GM20431 (cell line): Measurements from ENCODE around the gene DENND11.
"Not testable (repeated sequence)": the region's sequence is repeated elsewhere in the genome, so short reads cannot be mapped to it uniquely, and the experiment has no call there.

Experiments
- in situ Hi-C: fragments of 300-500 bp; cut with MseI, MboI; formaldehyde crosslinking; loops from one replicate; pipeline ENCODE4 v1.15.0; 2020; ENCODE audit warnings: low sequenced_read_pairs; ENCODE audit not compliant: unreplicated experiment

Gene DENND11

DNA sequence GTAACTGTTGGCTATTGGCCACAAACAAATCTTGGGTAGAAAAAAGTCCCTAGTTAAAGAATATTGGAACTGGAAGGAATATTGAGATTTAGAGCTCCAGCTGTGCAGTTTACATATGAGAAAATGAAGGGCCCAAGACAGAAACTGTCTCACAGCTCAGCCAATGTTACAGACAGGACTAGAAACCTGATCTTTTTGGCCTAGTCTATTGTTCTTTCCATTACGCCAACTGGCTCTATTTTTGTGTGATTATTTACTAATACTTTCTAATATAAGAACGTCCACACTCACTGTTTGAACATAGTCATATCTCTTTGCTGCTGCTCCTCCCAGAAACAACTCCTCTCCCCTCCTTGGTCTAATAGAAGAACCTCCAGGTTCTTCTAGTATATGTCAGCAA lies 7.4 kb upstream of the DENND11 start:
- in situ Hi-C loops = no loop called here

DNA sequence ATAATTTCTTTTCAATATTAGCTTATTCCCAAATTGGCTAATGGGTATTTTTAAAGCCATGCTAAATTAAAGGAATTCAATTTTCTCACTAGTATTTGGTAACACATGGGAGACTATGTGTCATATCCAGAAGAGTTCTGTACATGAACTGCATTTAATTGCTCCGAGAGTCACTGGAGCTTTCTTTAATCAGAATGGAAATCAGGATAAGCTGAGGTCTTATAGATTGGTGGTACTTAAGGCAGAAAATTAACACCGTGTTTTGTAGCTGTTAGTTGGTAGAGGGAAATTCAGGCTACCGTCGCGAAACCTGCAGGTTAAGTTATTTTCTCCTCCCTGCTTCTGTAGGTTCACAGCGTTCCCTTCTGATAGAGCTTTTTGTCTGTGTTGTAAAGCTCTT lies 6.4 kb upstream of the DENND11 start, which contains the start of gene WEE2:
Gene WEE2, plus strand, starts transcription at position 3 of the 400 bp plus-strand sequence. CDS start 406 bp downstream, outside the sequence.
- in situ Hi-C loops = no loop called here

DNA sequence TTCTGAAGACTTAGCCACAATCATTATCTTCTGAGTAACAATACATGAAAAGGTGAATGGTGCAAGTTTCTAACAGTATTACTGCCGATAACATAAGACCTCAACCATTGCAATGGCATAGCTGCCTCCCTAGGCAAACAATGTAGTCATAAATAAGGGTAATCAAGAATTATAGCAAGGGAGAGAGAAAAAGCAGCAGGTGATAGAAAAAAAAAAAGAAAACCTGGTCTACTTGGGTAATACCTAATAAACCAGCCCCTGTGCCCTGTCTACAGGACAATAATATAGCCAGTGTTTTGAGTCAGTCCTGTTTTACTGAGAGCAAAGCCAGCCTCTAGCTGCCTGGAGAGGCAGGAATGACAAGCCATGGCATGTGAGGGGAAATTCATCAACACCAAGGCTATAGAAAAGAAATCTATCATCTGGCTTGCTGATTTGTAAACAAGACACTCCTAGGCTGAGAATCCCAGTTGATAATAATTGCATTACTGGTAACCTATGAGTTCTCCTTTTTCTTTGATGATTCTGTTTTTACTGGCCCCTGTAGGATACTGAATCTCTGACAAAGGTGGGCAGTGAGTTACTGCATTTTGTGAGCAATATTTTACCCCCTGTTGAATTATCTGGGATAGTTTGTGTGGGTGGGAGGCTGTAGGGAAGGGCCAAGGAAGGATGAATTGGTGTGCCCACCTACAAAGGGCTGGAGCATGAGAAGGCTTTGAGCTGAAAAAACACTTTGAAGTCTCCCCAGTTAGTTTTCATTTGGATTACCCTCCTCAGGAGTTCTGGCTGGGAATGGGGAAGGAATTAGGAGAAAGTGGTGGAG lies 4.5 kb upstream of the DENND11 start:
- in situ Hi-C loops = no loop called here

DNA sequence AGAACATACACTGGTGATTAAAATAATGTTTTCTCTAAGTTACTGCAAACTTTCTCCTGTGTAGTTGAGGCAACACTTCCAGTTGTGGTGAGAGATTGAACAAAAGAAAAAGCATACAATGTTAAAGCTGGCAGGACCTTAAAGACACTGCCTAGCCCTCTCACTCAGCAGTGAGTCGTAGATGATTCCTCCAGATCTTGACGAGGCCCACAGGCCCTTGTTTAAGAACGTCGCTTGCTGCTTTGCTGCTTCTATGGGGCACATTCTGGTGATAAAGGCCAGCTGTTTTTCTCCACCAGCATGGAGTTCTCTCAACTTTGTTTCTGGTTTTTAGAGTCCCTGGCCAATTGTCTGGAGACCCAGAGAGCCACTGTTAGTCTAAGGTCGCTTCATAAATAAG lies 2.8 kb upstream of the DENND11 start:
- in situ Hi-C loops = no loop called here

DNA sequence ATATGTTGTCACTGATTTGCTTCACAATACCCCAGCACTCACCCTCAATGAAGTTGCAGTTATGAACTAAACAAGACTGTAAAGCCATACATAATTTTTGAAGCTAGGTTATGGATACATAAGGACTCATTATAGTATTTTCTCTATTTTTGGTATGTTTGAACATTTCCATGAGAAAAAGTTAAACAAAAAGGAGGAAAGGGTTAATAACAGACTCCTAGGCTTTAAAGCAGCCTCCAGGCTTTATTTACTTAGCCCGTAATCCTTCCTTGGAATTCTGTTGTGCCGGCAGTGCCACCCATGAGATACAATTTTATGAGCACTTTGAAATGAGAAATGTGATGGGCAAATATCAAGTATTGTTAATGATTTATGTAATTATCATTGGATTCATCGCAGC lies 2.1 kb upstream of the DENND11 start:
- in situ Hi-C loops = no loop called here

DNA sequence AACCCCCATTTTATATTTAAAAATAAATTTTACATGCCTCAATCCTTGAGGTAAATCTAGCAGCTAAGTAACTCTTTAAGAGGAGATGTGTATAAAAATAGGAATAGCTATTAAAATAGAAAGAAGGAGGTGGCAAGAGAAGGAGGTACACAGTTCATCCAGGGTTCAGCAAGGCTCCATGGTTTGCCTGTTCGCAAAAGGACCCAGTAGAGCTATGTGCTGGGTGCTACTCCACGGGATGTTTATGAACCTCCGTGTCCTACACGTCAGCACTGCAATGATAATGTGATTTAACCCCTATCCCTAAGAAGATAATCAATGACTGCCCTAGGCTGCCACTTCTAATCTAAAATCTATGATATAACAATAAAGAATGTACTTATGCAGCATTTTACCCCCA lies 926 bp upstream of the DENND11 start:
- in situ Hi-C loops = no loop called here

DNA sequence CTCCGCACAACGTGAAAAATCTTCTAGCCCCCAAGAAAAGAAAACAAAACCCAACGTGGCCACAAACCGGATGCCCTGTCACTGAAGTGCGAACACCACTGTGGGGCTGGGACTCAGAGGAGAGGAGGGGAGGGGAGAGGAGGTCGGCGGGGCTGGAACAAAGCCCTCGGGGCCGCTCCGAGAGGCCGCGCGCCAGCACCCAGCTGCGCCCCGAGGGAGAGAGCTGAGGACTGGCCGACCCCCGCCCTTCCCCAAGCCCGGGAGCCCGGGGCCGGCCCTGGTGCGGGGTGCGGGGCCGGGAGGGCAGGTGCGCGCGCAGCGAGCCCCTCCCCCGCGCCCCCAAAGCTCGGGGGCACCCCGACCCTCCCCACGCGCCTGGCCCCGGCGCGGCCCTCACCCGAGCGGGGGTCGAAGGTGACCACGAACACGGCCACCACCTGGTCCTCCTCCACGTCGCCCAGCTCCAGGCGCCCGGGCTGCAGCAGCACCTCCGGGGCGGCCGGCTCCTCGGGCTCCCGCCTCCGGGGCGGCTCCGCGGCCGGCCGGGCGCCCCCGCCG lies 398 bp downstream of the DENND11 start:
- in situ Hi-C loops = no loop called here

DNA sequence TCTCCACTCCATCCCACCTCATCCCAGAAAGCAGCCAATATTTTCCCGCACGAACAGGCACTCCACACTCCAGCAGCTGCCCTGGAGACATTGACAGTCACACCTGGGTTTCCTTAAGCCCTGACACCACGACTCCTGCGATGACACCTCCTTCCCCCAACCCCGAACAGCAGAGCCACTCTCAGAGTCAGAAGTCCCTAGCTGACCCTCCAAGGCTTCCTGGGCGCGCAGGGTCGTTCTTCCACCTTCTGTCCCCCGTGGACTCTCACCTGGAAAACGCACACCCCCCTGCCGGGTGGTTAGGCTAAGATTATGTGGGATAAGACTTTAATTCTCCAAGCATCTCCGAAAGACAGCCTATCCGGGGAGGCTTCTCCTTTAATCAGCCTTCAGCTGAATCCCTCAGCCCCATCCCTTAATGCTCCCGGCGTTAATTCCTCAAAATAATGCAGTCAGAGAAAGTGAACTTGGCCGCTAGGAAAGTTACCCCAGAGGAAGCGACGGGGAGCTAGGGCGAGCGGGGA lies 1.1 kb downstream of the DENND11 start:
- in situ Hi-C loops = no loop called here

DNA sequence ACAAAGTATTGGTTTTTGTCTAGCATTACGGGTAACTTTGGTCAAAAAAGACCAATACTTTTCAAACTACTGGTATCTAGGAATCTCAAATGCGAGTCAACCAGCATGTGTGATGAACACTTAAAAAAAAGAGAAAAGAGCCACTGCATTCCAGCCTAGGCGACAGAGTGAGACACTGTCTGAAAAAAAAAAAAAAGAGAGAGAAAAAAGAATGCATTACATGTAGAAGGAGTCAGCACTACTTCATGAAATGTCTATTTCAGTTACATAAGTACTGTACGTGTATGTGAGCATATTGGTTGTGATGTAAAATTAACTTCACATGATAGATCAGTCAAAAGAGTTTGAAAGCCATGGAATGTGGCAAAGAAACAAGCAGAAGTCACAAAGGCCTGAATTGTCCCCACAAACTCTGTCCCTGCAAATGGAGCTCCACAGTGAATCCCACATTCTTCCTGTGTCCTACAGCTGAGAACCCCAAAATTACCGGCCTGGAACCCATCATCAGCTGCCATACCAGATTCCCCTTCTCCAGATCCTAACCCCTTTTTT lies 1.6 kb downstream of the DENND11 start:
- in situ Hi-C loops = no loop called here

DNA sequence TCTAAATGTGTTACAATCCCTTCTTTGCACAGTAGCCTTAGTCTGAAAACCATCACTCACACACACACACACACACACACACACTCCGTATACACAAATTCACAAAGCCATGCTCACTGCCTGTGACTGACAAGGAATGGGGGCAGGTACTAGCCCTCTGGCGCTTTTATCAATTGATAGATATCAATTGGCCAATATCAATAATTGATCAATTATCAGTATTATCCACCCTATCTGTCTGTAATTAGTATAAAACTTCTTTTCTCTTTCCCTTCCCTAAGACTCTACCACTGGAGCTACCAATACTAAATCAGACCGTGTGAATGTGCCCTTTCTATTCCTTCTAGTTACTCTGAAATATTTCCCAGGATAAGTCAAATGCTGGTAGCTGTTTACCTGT lies 2.1 kb downstream of the DENND11 start:
- in situ Hi-C loops = no loop called here

DNA sequence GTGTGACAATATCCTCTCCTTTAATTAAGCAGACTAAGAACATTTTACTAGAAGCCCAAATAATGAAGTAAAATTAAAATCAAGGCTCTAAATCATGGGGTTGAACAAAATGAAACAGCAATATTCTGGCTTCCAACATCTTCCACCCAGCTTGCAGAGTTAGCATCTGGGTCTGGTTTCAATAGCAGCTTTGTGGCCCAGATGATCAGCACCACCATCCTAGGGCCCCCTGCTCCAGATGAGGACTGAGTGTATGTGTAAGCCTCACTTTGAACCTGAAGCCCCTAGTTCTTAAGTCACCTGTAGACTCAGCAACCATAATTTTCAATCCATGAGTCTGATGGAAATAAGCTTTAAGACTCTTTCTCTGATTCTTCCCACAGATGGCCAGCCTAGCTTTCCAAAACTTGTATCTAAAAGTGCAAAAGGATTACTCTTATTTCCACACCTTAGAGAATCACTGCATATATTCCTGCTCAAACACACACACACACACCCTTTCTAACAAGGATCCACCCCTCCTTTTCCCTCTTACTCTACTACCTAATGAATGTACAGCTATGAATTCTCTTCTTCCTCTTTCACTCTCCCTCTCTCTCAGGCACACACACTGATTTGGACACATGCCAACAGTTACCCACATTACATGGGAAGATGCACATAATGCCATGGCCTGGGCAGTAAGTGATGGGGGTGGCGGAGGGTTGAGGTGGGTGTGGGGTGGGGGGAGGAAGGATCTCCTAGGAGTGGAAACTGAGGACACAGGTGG lies 3.5 kb downstream of the DENND11 start:
- in situ Hi-C loops = no loop called here

DNA sequence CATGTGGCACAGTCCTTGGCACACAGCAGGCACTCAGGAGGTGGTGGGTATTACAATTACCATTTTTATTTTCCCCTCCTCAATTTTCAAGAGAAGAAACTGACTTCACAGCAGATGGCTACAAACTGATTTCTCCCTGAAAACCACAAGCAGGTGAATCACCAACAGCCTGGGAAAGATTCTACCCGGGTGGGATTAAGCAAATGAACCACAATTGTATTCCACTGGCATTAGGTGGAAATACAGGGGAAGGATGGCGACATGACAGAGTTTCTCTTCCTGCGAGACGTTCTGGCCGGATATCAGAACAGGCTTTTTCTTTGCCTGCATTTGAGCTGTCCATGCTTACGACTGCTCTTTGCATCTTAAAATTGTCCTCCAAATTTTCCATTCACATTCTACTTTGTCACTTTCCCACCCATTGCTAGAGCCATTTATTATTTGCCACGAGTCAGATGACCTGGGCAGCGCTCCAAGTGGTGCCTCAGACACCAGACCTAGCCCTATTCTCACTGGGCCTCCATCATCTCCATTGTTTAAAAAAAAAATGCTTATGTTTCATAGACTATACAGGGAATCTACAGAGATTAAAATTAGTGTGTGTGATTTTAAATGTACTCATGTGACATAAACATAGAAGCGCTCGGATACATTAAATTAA lies 4.6 kb downstream of the DENND11 start:
- in situ Hi-C loops = no loop called here

DNA sequence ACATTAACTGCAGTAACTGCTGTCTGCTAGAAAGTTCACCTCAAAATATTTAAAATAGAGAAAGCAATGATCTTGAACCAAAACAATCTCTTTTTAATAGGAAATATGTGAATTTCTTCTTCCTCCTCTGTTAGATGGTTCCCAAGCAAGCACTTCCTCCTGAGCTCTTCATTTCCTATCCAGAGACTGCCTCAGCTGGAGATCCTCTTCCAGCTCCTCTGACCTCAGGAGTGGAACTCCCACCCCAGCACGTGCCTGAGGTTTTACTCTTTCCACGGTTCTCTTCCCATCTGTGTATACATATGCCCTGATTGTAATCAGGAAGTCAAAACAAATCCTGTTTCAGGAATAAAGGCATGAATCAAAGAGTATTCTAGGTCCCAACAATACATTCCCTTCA lies 5.6 kb downstream of the DENND11 start:
- in situ Hi-C loops = no loop called here

DNA sequence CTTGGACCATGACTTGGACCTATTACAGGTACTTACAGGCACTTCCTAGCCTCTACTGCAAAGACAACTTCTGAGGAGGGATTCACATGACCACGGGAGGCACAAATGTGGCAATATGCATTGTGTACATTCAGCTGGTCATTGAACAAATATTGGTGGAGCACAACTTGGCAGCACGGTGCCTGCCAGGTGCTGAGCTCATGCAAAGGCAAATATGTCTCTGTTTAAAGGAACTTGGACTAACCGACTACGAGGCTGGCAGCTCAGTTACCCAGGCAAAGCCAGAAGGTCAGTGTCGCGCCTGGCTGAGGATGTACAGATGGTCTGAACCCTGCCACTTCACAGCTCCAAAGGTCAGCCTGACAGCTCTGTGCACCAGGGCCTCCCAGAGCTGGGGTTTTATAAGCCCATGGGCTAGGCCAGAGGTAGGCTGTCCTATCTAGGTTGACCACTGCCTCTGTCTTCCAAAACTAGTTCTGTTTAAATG lies 6.1 kb downstream of the DENND11 start:
- in situ Hi-C loops = no loop called here

DNA sequence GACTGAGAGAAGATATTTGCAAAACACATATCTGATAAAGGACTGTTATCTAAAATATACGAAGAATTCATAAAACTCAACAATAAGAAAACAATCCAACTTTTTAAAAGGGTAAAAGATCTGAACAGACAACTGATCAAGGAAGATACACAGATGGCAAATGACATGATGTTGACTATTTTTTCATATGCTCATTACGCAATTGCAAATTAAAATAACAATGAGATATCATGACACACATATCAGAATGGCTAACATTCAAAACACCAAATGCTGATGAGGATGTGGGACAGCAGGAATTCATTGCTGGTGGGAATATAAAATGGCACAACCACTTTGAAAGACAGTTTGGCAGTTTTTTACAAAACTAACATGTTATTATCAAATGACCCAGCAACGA lies 8.9 kb downstream of the DENND11 start:
- in situ Hi-C loops = no loop called here

DNA sequence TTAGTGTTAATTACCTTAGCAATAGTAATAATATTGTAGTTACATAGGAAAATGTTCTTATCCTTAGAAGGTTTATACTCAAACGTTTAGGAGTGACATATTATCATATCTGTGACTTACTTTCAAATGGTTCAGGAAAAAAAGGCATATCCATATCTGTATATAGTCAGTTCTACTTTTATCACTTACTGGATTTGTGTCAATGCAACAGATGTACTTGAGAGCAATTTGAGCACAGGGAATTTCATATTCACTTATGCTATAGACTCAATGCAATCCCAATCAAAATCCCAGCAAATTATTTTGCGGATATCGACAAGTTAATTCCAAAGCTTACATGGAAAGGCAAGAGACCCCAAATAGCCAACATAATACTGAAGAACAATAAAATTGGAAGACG lies 10.0 kb downstream of the DENND11 start:
- in situ Hi-C loops = no loop called here

DNA sequence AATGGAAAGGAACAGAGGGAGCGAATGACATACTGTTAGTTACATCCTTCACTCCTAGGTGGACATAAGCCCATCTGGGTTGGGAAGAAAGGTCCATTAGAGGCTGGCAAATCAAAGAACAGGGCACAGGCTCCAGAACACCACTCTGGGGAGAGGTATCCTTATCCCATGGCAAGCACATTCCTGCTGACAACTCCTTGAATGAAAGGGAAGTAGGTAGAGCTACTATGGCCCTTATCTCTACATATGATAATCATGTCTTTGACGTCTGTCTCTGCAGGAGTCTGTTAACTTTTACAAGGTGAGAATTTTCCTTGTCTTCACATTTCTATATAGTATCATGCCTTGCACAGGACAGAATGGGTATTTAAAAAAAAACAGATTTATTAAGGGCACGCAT lies 10.4 kb downstream of the DENND11 start:
- in situ Hi-C loops = no loop called here

DNA sequence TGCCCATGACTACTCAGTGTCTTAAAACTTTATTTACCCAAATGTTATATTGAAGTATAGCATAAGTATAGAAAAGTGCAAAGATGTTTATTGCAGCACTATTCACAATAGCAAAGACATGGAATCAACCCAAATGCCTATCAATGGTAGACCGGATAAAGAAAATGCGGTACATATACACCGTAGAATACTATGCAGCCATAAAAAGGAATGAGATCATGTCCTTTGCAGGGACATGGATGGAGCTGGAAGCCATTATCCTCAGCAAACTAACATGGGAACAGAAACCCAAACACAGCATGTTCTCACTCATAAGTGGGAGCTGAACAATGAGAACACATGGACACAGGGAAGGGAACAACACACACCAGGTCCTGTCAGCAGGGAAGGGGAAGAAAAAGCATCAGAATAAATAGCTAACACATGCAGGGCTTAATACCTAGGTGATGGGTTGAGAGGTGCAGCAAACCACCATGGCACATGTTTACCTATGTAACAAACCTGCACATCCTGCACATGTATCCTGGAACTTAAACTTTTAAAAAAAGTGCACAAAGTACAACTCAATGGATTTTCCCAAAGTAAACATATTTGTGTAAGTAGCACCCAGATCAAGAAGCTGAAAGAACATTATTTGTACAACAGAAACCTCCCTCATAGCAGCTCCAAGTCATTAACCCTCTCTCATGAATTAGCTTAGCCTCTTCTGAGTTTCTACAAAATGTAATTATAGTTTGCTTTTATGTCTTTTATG lies 12.7 kb downstream of the DENND11 start:
- in situ Hi-C loops = not testable (repeated sequence)

DNA sequence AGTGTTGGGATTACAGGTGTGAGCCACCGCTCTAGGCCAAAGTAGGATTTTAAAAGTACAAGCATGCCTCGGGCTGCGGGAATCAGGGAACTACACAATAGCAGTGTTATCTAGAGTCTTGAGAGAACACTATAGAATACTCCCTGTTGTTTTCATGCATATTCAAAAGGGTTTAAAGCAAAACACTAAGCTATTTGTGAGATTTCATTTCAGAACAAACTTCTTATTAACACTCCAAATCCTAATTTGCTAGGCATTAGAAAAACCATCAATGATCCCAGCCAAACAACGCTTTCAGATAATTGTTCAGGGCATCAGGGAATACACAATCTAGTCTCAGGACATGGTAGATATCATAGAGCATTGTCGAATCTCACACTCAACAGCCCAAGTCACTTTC lies 13.9 kb downstream of the DENND11 start:
- in situ Hi-C loops = no loop called here
